Astrocyte (in vitro differentiated cells and primary cell): ENCODE measurements around the gene CABP2. TPM values are rescaled to one million over a fixed set of nuclear protein-coding genes. Genes with fewer than 3 reads are reported as not detected.

Experiments used
- DNase-seq: peaks from one replicate; pipeline ENCODE4 v3.0.0-alpha.2; 2010; ENCODE audit warnings: low read depth
- FAIRE-seq: peaks from 2 replicates; lab custom pipeline; 2011; peaks lifted over from hg19 to GRCh38; lab: Jason Lieb, UNC
- H2AFZ ChIP-seq: 2 replicates; pipeline ENCODE4 v1.6.0; 2012; ENCODE audit warnings: low read depth, low read length, inconsistent platforms
- H3K27ac ChIP-seq: 2 replicates; pipeline ENCODE4 v1.5.1; 2011; ENCODE audit warnings: low read depth, low read length, inconsistent platforms
- H3K27me3 ChIP-seq: 2 replicates; pipeline ENCODE4 v1.6.0; 2011; ENCODE audit warnings: low read length, inconsistent platforms; ENCODE audit not compliant: insufficient read depth
- H3K36me3 ChIP-seq: 2 replicates; pipeline ENCODE4 v1.5.1; 2011; ENCODE audit warnings: low read length, inconsistent platforms; ENCODE audit not compliant: insufficient read depth
- H3K4me1 ChIP-seq: 2 replicates; pipeline ENCODE4 v1.5.1; 2011; ENCODE audit warnings: low read length, inconsistent platforms; ENCODE audit not compliant: insufficient read depth
- H3K4me2 ChIP-seq: 2 replicates; pipeline ENCODE4 v1.6.0; 2012; ENCODE audit warnings: low read length, inconsistent platforms
- H3K4me3 ChIP-seq: 2 replicates; pipeline ENCODE4 v1.5.1; 2011; ENCODE audit warnings: low read depth, mild to moderate bottlenecking, low read length, inconsistent platforms; ENCODE audit not compliant: insufficient read depth
- H3K79me2 ChIP-seq: 2 replicates; pipeline ENCODE4 v1.6.0; 2012; ENCODE audit warnings: mild to moderate bottlenecking, low read length, inconsistent platforms; ENCODE audit not compliant: insufficient read depth
- H3K9ac ChIP-seq: 2 replicates; pipeline ENCODE4 v1.6.0; 2012; ENCODE audit warnings: mild to moderate bottlenecking, low read length, inconsistent platforms
- H3K9me3 ChIP-seq: 2 replicates; pipeline ENCODE4 v1.5.1; 2012; ENCODE audit warnings: low read depth, mild to moderate bottlenecking, low read length, inconsistent platforms; ENCODE audit not compliant: insufficient read depth
- H4K20me1 ChIP-seq: 2 replicates; pipeline ENCODE4 v1.6.0; 2012; ENCODE audit warnings: low read length, inconsistent platforms; ENCODE audit not compliant: insufficient read depth
- H3K27ac Mint-ChIP-seq: one replicate; pipeline ENCODE4 v1.8.0; 2021; ENCODE audit warnings: mild to moderate bottlenecking, mixed read lengths; ENCODE audit not compliant: unreplicated experiment
- H3K27me3 Mint-ChIP-seq: one replicate; pipeline ENCODE4 v1.8.0; 2021; ENCODE audit warnings: low read depth, mixed read lengths; ENCODE audit not compliant: unreplicated experiment
- H3K36me3 Mint-ChIP-seq: one replicate; pipeline ENCODE4 v1.8.0; 2021; ENCODE audit warnings: low read depth, mixed read lengths; ENCODE audit not compliant: unreplicated experiment
- H3K4me1 Mint-ChIP-seq: one replicate; pipeline ENCODE4 v1.8.0; 2021; ENCODE audit warnings: low read depth, mixed read lengths; ENCODE audit not compliant: unreplicated experiment
- H3K4me3 Mint-ChIP-seq: one replicate; pipeline ENCODE4 v1.8.0; 2021; ENCODE audit warnings: mild to moderate bottlenecking, moderate library complexity, mixed read lengths; ENCODE audit not compliant: unreplicated experiment
- H3K9me3 Mint-ChIP-seq: one replicate; pipeline ENCODE4 v1.8.0; 2021; ENCODE audit warnings: mild to moderate bottlenecking, mixed read lengths; ENCODE audit not compliant: unreplicated experiment
- CTCF ChIP-seq: IDR thresholded peaks from 2 replicates; pipeline ENCODE4 v1.5.1; 2011; ENCODE audit warnings: low read depth, mild to moderate bottlenecking, inconsistent platforms, low read length, moderate library complexity; ENCODE audit not compliant: insufficient read depth
- EZH2 ChIP-seq: IDR thresholded peaks from 2 replicates; pipeline ENCODE4 v1.6.1; 2012; ENCODE audit warnings: mild to moderate bottlenecking, low read length, inconsistent platforms; ENCODE audit not compliant: insufficient read depth
- total RNA-seq: library from RNA; stranded (reverse); gene quantifications from 2 replicates; pipeline ENCODE4 v1.2.1, GENCODE V29; 2021

CABP2 gene
- total RNA-seq, 1 donor from 2014 or later, result not detected

- Histone ChIP-seq H3K4me2 (no peak overlapping the region), H3K27ac (no peak overlapping the region), H3K36me3 (peaks cover 2% of the 10 kb centered on the region), H3K9me3 (no peaks in the 10 kb centered on the region), H2AFZ (no peak overlapping the region), H3K79me2 (peaks cover 18% of the 10 kb centered on the region), H3K9ac (no peak overlapping the region), H4K20me1 (peaks cover 28% of the 10 kb centered on the region), H3K4me3 (no peak overlapping the region), H3K27me3 (no peaks in the 10 kb centered on the region), H3K4me1 (peaks cover 10% of the 10 kb centered on the region)
- TF ChIP-seq EZH2 (no peak), CTCF (no peak)
- Mint-ChIP-seq H3K9me3 (no peaks in the 10 kb centered on the region), H3K27ac (no peak overlapping the region), H3K4me1 (no peaks in the 10 kb centered on the region), H3K4me3 (no peak overlapping the region), H3K27me3 (no peaks in the 10 kb centered on the region), H3K36me3 (peaks cover 14% of the 10 kb centered on the region)
- DNase-seq, result no peak
- FAIRE-seq, result no peak
These were observed 23.3 kb downstream of the CABP2 start for GRCh38 chr11:67499808-67500483.

GRCh38 chr11:67498544-67498972 is 24.7 kb downstream of the CABP2 start:
- TF ChIP-seq CTCF (no peak), EZH2 (no peak)
- FAIRE-seq (no peak), DNase-seq (no peak)
- peaks cover 6% of the 10 kb centered on the region for H3K4me1 ChIP-seq
- peaks cover 2% of the 10 kb centered on the region for H3K36me3 ChIP-seq
- Mint-ChIP-seq H3K36me3 (peaks cover 14% of the 10 kb centered on the region), H3K27me3 (no peaks in the 10 kb centered on the region), H3K9me3 (no peaks in the 10 kb centered on the region), H3K4me1 (no peaks in the 10 kb centered on the region), H3K4me3 (no peak overlapping the region), H3K27ac (no peak overlapping the region)
- no peaks in the 10 kb centered on the region for H3K9me3 ChIP-seq
- H3K4me2 ChIP-seq, result no peak overlapping the region
- peaks cover 23% of the 10 kb centered on the region for H4K20me1 ChIP-seq
- no peak overlapping the region for H3K4me3 ChIP-seq
- H3K9ac ChIP-seq, result no peak overlapping the region
- H3K79me2 ChIP-seq, result peaks cover 9% of the 10 kb centered on the region
- no peak overlapping the region for H2AFZ ChIP-seq
- H3K27me3 ChIP-seq, result no peaks in the 10 kb centered on the region
- no peak overlapping the region for H3K27ac ChIP-seq

GRCh38 chr11:67497656-67498291 is 25.5 kb downstream of the CABP2 start:
- Histone ChIP-seq H3K9me3 (no peaks in the 10 kb centered on the region), H4K20me1 (peaks cover 15% of the 10 kb centered on the region), H3K4me3 (no peak overlapping the region), H3K4me2 (no peak overlapping the region), H3K79me2 (peaks cover under 1% of the 10 kb centered on the region), H3K36me3 (peaks cover 2% of the 10 kb centered on the region), H3K27me3 (no peaks in the 10 kb centered on the region), H3K9ac (no peak overlapping the region), H3K27ac (no peak overlapping the region), H2AFZ (no peak overlapping the region), H3K4me1 (no peaks in the 10 kb centered on the region)
- FAIRE-seq (no peak), DNase-seq (no peak)
- H3K36me3 Mint-ChIP-seq, result peaks cover 14% of the 10 kb centered on the region
- H3K27me3 Mint-ChIP-seq, result no peaks in the 10 kb centered on the region
- TF ChIP-seq CTCF, result no peak
- no peak for TF ChIP-seq EZH2
- H3K4me1 Mint-ChIP-seq, result no peaks in the 10 kb centered on the region
- H3K27ac Mint-ChIP-seq, result no peak overlapping the region
- H3K9me3 Mint-ChIP-seq, result no peaks in the 10 kb centered on the region
- no peak overlapping the region for H3K4me3 Mint-ChIP-seq
